ENCODE results near the gene CUTC.

Gene CUTC

GRCh38 chr10:99782447-99783286 is 50.6 kb downstream of the CUTC start, which contains the start of gene ABCC2:
Gene ABCC2, plus strand, starts transcription at chr10:99782640. Its CDS starts 205 bp downstream, at chr10:99782845.
- POLR2A ChIA-PET: no interaction called here
- no peak for DNase-seq (ENCODE audit: low read depth, low spot score)
- CTCF ChIA-PET: interaction anchor here (1.2 kb wide), 1 partner anchor 63 kb away, joined by 4 read pairs; no protein-coding TSS in a partner anchor
- H3K4me3 ChIP-seq (ENCODE audit: low read depth, low read length): no peak within 1 kb of the TSS
- TF ChIP-seq CTCF (IDR thresholded peaks at IDR 0.05; ENCODE audit: insufficient read depth, low read length, missing control alignments): no peak

- CTCF ChIA-PET: interaction anchor here (1.0 kb wide), 2 partner anchors 10 to 61 kb away, joined by 3 to 4 read pairs; no protein-coding TSS in a partner anchor
- H3K4me3 ChIP-seq (ENCODE audit: low read depth, low read length): no peak overlapping the region
- DNase-seq (ENCODE audit: low read depth, low spot score): peak; percentile 53
- TF ChIP-seq CTCF (IDR thresholded peaks at IDR 0.05; ENCODE audit: insufficient read depth, low read length, missing control alignments): no peak
- POLR2A ChIA-PET: no interaction called here
Measured at GRCh38 chr10:99784016-99784726, 52.1 kb downstream of the CUTC start.

- DNase-seq (ENCODE audit: low read depth, low spot score): no peak
- H3K4me3 ChIP-seq (ENCODE audit: low read depth, low read length): no peak overlapping the region
- CTCF ChIA-PET: interaction anchor here (1.0 kb wide), 2 partner anchors 11 to 61 kb away, joined by 3 to 4 read pairs; no protein-coding TSS in a partner anchor
- no peak for TF ChIP-seq CTCF (IDR thresholded peaks at IDR 0.05; ENCODE audit: insufficient read depth, low read length, missing control alignments)
- POLR2A ChIA-PET: no interaction called here
Measured at GRCh38 chr10:99784727-99785441, 52.9 kb downstream of the CUTC start.

- CTCF ChIA-PET: interaction anchor here (0.7 to 1.4 kb wide), 3 partner anchors 12 to 61 kb away, joined by 3 to 10 read pairs (median 4); no protein-coding TSS in a partner anchor
- no peak for TF ChIP-seq CTCF (IDR thresholded peaks at IDR 0.05; ENCODE audit: insufficient read depth, low read length, missing control alignments)
- H3K4me3 ChIP-seq (ENCODE audit: low read depth, low read length): no peak overlapping the region
- DNase-seq (ENCODE audit: low read depth, low spot score): no peak
- POLR2A ChIA-PET: no interaction called here
Measured at GRCh38 chr10:99785646-99786045, 53.6 kb downstream of the CUTC start.

- TF ChIP-seq CTCF (IDR thresholded peaks at IDR 0.05; ENCODE audit: insufficient read depth, low read length, missing control alignments): no peak
- POLR2A ChIA-PET: no interaction called here
- no peak overlapping the region for H3K4me3 ChIP-seq (ENCODE audit: low read depth, low read length)
- CTCF ChIA-PET: interaction anchor here (3.0 kb wide), 2 partner anchors 12 to 58 kb away, joined by 10 to 12 read pairs; no protein-coding TSS in a partner anchor
- no peak for DNase-seq (ENCODE audit: low read depth, low spot score)
Measured at GRCh38 chr10:99787311-99787710, 55.3 kb downstream of the CUTC start.

Measured in AG04449 (cell line).